ENCODE data around the gene CPEB3.

GRCh38 chr10:92274071-92274470, 16.8 kb downstream of the CPEB3 start:
- TF ChIP-seq POLR2AphosphoS5 (IDR thresholded peaks at IDR 0.05) (no peak), CTCF (IDR thresholded peaks at IDR 0.05) (no peak), POLR2A (IDR thresholded peaks at IDR 0.05) (no peak)

Data from stomach (tissue), 4 donors.